Suprapubic skin (tissue), 4 donors: ENCODE measurements around the gene AKR1B15. TPM values are rescaled to one million over a fixed set of nuclear protein-coding genes. Genes with fewer than 3 reads are reported as not detected.

Experiments used
- DNase-seq, 2 donors: peaks; one replicate each; pipeline ENCODE4 v3.0.0-alpha.2; 2019; ENCODE audit warnings: low spot score in 2 of 2
- H3K27ac ChIP-seq: fragments of 200-600 bp; sonication (generic); one replicate; pipeline ENCODE4 v1.5.1; 2019
- H3K27me3 ChIP-seq: fragments of 200-600 bp; sonication (generic); one replicate; pipeline ENCODE4 v1.5.1; 2019
- H3K36me3 ChIP-seq: fragments of 200-600 bp; sonication (generic); one replicate; pipeline ENCODE4 v1.5.1; 2019
- H3K4me1 ChIP-seq: fragments of 200-600 bp; sonication (generic); one replicate; pipeline ENCODE4 v1.5.1; 2019
- H3K4me3 ChIP-seq: fragments of 200-600 bp; sonication (generic); one replicate; pipeline ENCODE4 v1.5.1; 2019; ENCODE audit warnings: mild to moderate bottlenecking
- H3K9me3 ChIP-seq: fragments of 200-600 bp; sonication (generic); one replicate; pipeline ENCODE4 v1.5.1; 2019
- EP300 ChIP-seq: sonication (generic); formaldehyde crosslinking; IDR thresholded peaks from one replicate; pipeline ENCODE4 v1.6.1; 2017; ENCODE audit warnings: antibody characterized with exemption
- POLR2A ChIP-seq, 2 donors: fragments of 450-650 bp; IDR thresholded peaks; one replicate each; pipeline ENCODE4 v1.6.1; 2017; ENCODE audit warnings: antibody characterized with exemption in 2 of 2, mild to moderate bottlenecking in 2 of 2, moderate library complexity in 2 of 2
- POLR2AphosphoS5 ChIP-seq, 3 donors: sonication (generic); formaldehyde crosslinking; IDR thresholded peaks; one replicate each; pipeline ENCODE4 v1.6.1; 2017; ENCODE audit warnings: antibody characterized with exemption in 3 of 3
- total RNA-seq, 4 donors: library from RNA; depleted of rRNA; stranded (reverse); fragments of >200 nt; gene quantifications; one replicate each; pipeline ENCODE4 v1.1.0, GENCODE V29; 2016
- TF ChIP-seq, protein P1 (sequence below), 2 donors: fragments of 200-600 bp in 1 of 2; fragments of 450-650 bp in 1 of 2; sonication (generic) in 1 of 2; IDR thresholded peaks; one replicate each; pipeline ENCODE4 v1.5.1; 2016 to 2019; ENCODE audit warnings: antibody characterized with exemption in 2 of 2, mild to moderate bottlenecking in 1 of 2, moderate library complexity in 1 of 2

Gene AKR1B15
- total RNA-seq, 4 donors from 2014 or later, result 1.1 TPM; not detected in 3

DNA sequence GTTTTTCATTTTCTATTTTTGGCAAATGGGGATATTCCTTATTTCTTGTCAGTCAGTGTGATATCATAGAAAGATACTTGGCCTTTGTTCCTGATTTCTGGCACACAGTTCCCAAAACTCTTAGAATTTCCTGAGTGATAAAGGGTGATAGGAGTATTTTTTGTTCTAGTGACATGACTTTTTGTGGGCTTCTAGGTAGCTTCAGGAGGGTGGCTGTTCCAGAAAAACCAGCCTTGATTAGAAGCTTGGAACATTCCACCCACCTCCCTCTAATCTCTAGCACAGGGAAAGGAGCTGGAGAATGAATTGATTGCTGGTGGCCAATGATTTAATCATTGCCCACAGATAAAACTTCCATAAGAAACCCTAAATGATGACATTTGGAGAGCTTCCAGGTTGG is 80.5 kb downstream of the AKR1B15 start:
- H3K4me3 ChIP-seq, result no peak overlapping the region
- no peaks in the 10 kb centered on the region for H3K9me3 ChIP-seq
- H3K27me3 ChIP-seq, result peaks cover 2% of the 10 kb centered on the region
- H3K36me3 ChIP-seq, result no peaks in the 10 kb centered on the region
- no peaks in the 10 kb centered on the region for H3K4me1 ChIP-seq
- no peak for DNase-seq
- H3K27ac ChIP-seq, result no peak overlapping the region
- TF ChIP-seq, protein P1, sequence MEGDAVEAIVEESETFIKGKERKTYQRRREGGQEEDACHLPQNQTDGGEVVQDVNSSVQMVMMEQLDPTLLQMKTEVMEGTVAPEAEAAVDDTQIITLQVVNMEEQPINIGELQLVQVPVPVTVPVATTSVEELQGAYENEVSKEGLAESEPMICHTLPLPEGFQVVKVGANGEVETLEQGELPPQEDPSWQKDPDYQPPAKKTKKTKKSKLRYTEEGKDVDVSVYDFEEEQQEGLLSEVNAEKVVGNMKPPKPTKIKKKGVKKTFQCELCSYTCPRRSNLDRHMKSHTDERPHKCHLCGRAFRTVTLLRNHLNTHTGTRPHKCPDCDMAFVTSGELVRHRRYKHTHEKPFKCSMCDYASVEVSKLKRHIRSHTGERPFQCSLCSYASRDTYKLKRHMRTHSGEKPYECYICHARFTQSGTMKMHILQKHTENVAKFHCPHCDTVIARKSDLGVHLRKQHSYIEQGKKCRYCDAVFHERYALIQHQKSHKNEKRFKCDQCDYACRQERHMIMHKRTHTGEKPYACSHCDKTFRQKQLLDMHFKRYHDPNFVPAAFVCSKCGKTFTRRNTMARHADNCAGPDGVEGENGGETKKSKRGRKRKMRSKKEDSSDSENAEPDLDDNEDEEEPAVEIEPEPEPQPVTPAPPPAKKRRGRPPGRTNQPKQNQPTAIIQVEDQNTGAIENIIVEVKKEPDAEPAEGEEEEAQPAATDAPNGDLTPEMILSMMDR (IDR thresholded peaks at IDR 0.05), result no peak
- TF ChIP-seq POLR2AphosphoS5 (IDR thresholded peaks at IDR 0.05) (no peak), EP300 (no peak), POLR2A (IDR thresholded peaks at IDR 0.05) (no peak)

Other genes starting within 250 kb of the AKR1B15 start
- 1 to 10 TPM; 3.1 to 9.4 (median 4.2) TPM for gene SLC35B4, start 232.2 kb upstream of the AKR1B15 start, total RNA-seq
- 10 to 100 TPM; 10.7 to 22.6 (median 17.5) TPM for gene AKR1B1, start 90.0 kb upstream of the AKR1B15 start, total RNA-seq
- 10 to 100 TPM in 2 of 4 donors, 1 to 10 TPM in 2; 5.9 to 57.5 (median 8.2) TPM for gene AKR1B10, start 21.5 kb upstream of the AKR1B15 start, total RNA-seq
- 10 to 100 TPM in 3 of 4 donors, 1 to 10 TPM in 1; 9.8 to 13.3 (median 12.5) TPM for gene BPGM, start 97.7 kb downstream of the AKR1B15 start, total RNA-seq
- 100 to 1,000 TPM in 1 of 4 donors, 10 to 100 TPM in 3; 53.6 to 116 (median 83.2) TPM for gene CALD1, start 230.5 kb downstream of the AKR1B15 start, total RNA-seq